Nephron (organoid): ENCODE results near the gene TUT4.

Source experiments
- H3K27ac Mint-ChIP-seq, 3 experiments: 2 replicates each; pipeline ENCODE4 v1.8.0; 2020; ENCODE audit warnings: mixed read lengths in 3 of 3, mild to moderate bottlenecking in 2 of 3, moderate library complexity in 1 of 3
- H3K27me3 Mint-ChIP-seq: 2 replicates; pipeline ENCODE4 v1.8.0; 2021; ENCODE audit warnings: low read depth, mild to moderate bottlenecking, moderate library complexity, mixed read lengths
- H3K36me3 Mint-ChIP-seq: 2 replicates; pipeline ENCODE4 v1.8.0; 2020; ENCODE audit warnings: low read depth, mixed read lengths
- H3K4me1 Mint-ChIP-seq: 2 replicates; pipeline ENCODE4 v1.8.0; 2020; ENCODE audit warnings: mixed read lengths
- H3K4me3 Mint-ChIP-seq, 3 experiments: 2 replicates each; pipeline ENCODE4 v1.8.0; 2020; ENCODE audit warnings: mild to moderate bottlenecking in 3 of 3, mixed read lengths in 3 of 3, moderate library complexity in 2 of 3
- H3K9me3 Mint-ChIP-seq: 2 replicates; pipeline ENCODE4 v1.8.0; 2020; ENCODE audit warnings: mixed read lengths
- CTCF ChIP-seq, 3 experiments: fragments of 200-600 bp; sonication (generic); IDR thresholded peaks; one replicate each; pipeline ENCODE4 v1.5.0; 2021; ENCODE audit warnings: antibody characterized with exemption in 3 of 3; ENCODE audit not compliant: unreplicated experiment in 3 of 3

The TUT4 gene

GRCh38 chr1:52590266-52590665, 37.4 kb upstream of the TUT4 start:
- Mint-ChIP-seq H3K36me3 (no peaks in the 10 kb centered on the region), H3K4me3 (peak overlapping the region in 1 of 3 experiments; percentile 16), H3K4me1 (peaks cover 34% of the 10 kb centered on the region), H3K27me3 (no peaks in the 10 kb centered on the region), H3K27ac (peak overlapping the region in 2 of 3 experiments; percentile 23 to 92), H3K9me3 (no peaks in the 10 kb centered on the region)
- TF ChIP-seq CTCF (IDR thresholded peaks at IDR 0.05; ENCODE audit: unreplicated experiment in 3 of 3): no peak

- Mint-ChIP-seq H3K4me1 (peaks cover 28% of the 10 kb centered on the region), H3K27ac (peak overlapping the region in 2 of 3 experiments; percentile 47 to 73), H3K9me3 (no peaks in the 10 kb centered on the region), H3K27me3 (no peaks in the 10 kb centered on the region), H3K4me3 (no peak overlapping the region), H3K36me3 (no peaks in the 10 kb centered on the region)
- TF ChIP-seq CTCF (IDR thresholded peaks at IDR 0.05; ENCODE audit: unreplicated experiment in 3 of 3): no peak
Observed at GRCh38 chr1:52588535-52588934, 35.6 kb upstream of the TUT4 start.

DNA sequence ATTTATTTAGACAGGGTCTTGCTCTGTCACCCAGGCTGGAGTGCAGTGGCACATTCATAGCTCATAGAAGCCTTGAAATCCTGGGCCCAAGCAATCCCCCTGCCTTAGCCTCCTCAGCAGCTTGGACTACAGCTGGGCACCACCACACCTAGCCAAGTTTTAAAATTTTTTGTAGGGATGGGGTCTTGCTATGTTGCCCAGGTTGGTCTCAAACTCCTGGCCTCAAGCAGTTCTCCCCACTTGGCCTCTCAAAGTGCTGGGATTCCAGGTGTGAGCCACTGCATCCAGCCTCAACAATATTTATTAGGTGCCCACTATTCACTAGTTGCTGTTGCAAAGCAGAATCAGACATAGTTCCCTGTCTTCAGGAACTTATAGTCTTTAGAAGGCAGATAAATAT, 35.1 kb upstream of the TUT4 start:
- H3K4me3 Mint-ChIP-seq: no peak overlapping the region
- no peaks in the 10 kb centered on the region for H3K27me3 Mint-ChIP-seq
- H3K9me3 Mint-ChIP-seq: no peaks in the 10 kb centered on the region
- TF ChIP-seq CTCF (IDR thresholded peaks at IDR 0.05; ENCODE audit: unreplicated experiment in 3 of 3): no peak
- no peaks in the 10 kb centered on the region for H3K36me3 Mint-ChIP-seq
- peak overlapping the region in 1 of 3 experiments; percentile 73 for H3K27ac Mint-ChIP-seq
- peaks cover 27% of the 10 kb centered on the region for H3K4me1 Mint-ChIP-seq

GRCh38 chr1:52585474-52585873, 32.6 kb upstream of the TUT4 start:
- no peaks in the 10 kb centered on the region for H3K27me3 Mint-ChIP-seq
- H3K4me3 Mint-ChIP-seq: no peak overlapping the region
- H3K27ac Mint-ChIP-seq: no peak overlapping the region
- H3K9me3 Mint-ChIP-seq: no peaks in the 10 kb centered on the region
- no peak for TF ChIP-seq CTCF (IDR thresholded peaks at IDR 0.05; ENCODE audit: unreplicated experiment in 3 of 3)
- peaks cover 14% of the 10 kb centered on the region for H3K4me1 Mint-ChIP-seq
- H3K36me3 Mint-ChIP-seq: no peaks in the 10 kb centered on the region

DNA sequence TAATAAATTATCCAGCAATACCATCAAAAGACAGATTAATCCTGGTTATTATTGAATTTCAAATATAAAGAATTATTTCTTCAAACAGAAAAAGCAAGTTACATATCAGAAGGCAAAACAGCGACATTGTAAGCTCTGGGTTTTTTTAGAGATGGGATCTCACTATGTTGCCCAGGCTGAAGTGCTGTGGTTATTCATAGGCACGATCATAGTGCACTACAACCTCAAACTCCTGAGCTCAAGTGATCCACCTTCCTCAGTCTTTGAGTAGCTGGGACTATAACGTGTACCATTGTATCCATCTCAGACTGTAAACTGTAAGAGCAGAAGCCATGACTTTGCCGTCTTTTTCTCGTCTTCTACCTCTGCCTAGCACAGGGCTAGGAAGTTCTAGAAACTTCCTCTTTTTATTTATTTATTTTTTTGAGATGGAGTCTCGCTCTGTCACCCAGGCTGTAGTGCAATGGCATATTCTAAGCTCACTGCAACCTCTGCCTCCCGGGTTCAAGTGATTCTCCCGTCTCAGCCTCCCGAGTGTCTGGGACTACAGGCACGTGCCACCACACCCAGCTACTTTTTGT, 29.3 kb upstream of the TUT4 start:
- no peak overlapping the region for H3K4me3 Mint-ChIP-seq
- no peak overlapping the region for H3K27ac Mint-ChIP-seq
- H3K27me3 Mint-ChIP-seq: no peaks in the 10 kb centered on the region
- no peaks in the 10 kb centered on the region for H3K36me3 Mint-ChIP-seq
- no peak for TF ChIP-seq CTCF (IDR thresholded peaks at IDR 0.05; ENCODE audit: unreplicated experiment in 3 of 3)
- H3K4me1 Mint-ChIP-seq: peaks cover 5% of the 10 kb centered on the region
- no peaks in the 10 kb centered on the region for H3K9me3 Mint-ChIP-seq

DNA sequence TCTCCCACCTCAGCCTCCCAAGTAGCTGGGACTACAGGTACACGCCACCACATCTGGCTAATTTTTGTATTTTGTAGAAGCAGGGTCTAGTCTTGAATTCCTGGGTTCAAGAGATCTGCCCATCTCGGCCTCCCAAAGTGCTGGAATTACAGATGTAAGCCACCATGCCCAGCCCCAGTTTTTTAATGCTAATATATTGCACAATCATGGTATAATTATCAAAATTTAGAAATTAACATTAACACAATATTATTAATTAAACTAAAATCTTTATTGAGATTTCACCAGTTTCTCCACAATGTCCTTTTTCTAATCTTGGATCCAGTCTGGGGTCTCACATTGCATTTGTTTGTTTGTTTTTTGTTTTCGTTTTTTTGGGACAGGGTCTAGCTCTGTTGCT, 27.4 kb upstream of the TUT4 start:
- Mint-ChIP-seq H3K9me3 (no peaks in the 10 kb centered on the region), H3K36me3 (no peaks in the 10 kb centered on the region), H3K27me3 (no peaks in the 10 kb centered on the region), H3K4me3 (no peak overlapping the region), H3K27ac (no peak overlapping the region), H3K4me1 (no peaks in the 10 kb centered on the region)
- TF ChIP-seq CTCF (IDR thresholded peaks at IDR 0.05; ENCODE audit: unreplicated experiment in 3 of 3): no peak
